Measurements from ENCODE around the gene NARS2.
"Not testable (repeated sequence)": the region's sequence is repeated elsewhere in the genome, so short reads cannot be mapped to it uniquely, and the experiment has no call there.

Gene NARS2

GRCh38 chr11:78574386-78575381 lies at the start of gene NARS2:
Gene NARS2 (minus strand): TSS chr11:78574864. CDS start chr11:78574488, 376 bp downstream.
- peak; percentile 90 for DNase-seq

GRCh38 chr11:78622666-78623065 lies 48.0 kb upstream of the NARS2 start:
- DNase-seq: no peak

GRCh38 chr11:78620159-78620558 lies 45.5 kb upstream of the NARS2 start:
- no peak for DNase-seq

- DNase-seq: no peak
Observed at GRCh38 chr11:78615724-78616123, 41.1 kb upstream of the NARS2 start.

- no peak for DNase-seq
Observed at GRCh38 chr11:78613378-78613813, 38.7 kb upstream of the NARS2 start.

GRCh38 chr11:78612721-78613377 lies 38.2 kb upstream of the NARS2 start:
- no peak for DNase-seq

- not testable (repeated sequence) for DNase-seq
Observed at GRCh38 chr11:78609321-78609720, 34.7 kb upstream of the NARS2 start.

- no peak for DNase-seq
Observed at GRCh38 chr11:78607696-78608095, 33.0 kb upstream of the NARS2 start.

GRCh38 chr11:78606667-78607066 lies 32.0 kb upstream of the NARS2 start:
- DNase-seq: no peak

GRCh38 chr11:78605296-78605695 lies 30.6 kb upstream of the NARS2 start:
- no peak for DNase-seq

- DNase-seq: no peak
Observed at GRCh38 chr11:78603792-78604191, 29.1 kb upstream of the NARS2 start.

GRCh38 chr11:78602771-78603170 lies 28.1 kb upstream of the NARS2 start:
- DNase-seq: not testable (repeated sequence)

GRCh38 chr11:78601066-78601465 lies 26.4 kb upstream of the NARS2 start:
- DNase-seq: not testable (repeated sequence)

GRCh38 chr11:78597579-78597978 lies 22.9 kb upstream of the NARS2 start:
- not testable (repeated sequence) for DNase-seq

GRCh38 chr11:78595436-78596130 lies 20.9 kb upstream of the NARS2 start:
- DNase-seq: no peak

- no peak for DNase-seq
Observed at GRCh38 chr11:78594814-78595213, 20.1 kb upstream of the NARS2 start.

GRCh38 chr11:78588517-78588916 lies 13.9 kb upstream of the NARS2 start:
- DNase-seq: no peak

- DNase-seq: no peak
Observed at GRCh38 chr11:78587446-78587845, 12.8 kb upstream of the NARS2 start.

- DNase-seq: peak; percentile 14
Observed at GRCh38 chr11:78586452-78587046, 11.9 kb upstream of the NARS2 start.

GRCh38 chr11:78583889-78584288 lies 9.2 kb upstream of the NARS2 start:
- DNase-seq: no peak

- no peak for DNase-seq
Observed at GRCh38 chr11:78577495-78577894, 2.8 kb upstream of the NARS2 start.

GRCh38 chr11:78576549-78577097 lies 2.0 kb upstream of the NARS2 start:
- DNase-seq: no peak

GRCh38 chr11:78575478-78575877 lies 814 bp upstream of the NARS2 start:
- DNase-seq: no peak
